Parathyroid adenoma (tissue), 2 donors: Measurements from ENCODE around the gene MAK.

ENCODE experiments used
- H2AFZ ChIP-seq: fragments of 300-600 bp; sonication (generic); one replicate; pipeline ENCODE4 v1.7.0; 2017; ENCODE audit warnings: antibody characterized with exemption, mild to moderate bottlenecking
- H3K27ac ChIP-seq: fragments of 300-600 bp; sonication (generic); one replicate; pipeline ENCODE4 v1.7.0; 2017
- H3K27me3 ChIP-seq: fragments of 300-600 bp; sonication (generic); one replicate; pipeline ENCODE4 v1.7.0; 2017; ENCODE audit warnings: low read length; ENCODE audit not compliant: control insufficient read depth, insufficient read depth
- H3K36me3 ChIP-seq: fragments of 300-600 bp; sonication (generic); one replicate; pipeline ENCODE4 v1.7.0; 2017; ENCODE audit warnings: low read length; ENCODE audit not compliant: control insufficient read depth, insufficient read depth
- H3K4me1 ChIP-seq: fragments of 300-600 bp; sonication (generic); one replicate; pipeline ENCODE4 v1.7.0; 2017; ENCODE audit warnings: control low read depth
- H3K4me2 ChIP-seq: fragments of 300-600 bp; sonication (generic); one replicate; pipeline ENCODE4 v1.7.0; 2017; ENCODE audit warnings: low read length
- H3K4me3 ChIP-seq: fragments of 300-600 bp; sonication (generic); one replicate; pipeline ENCODE4 v1.7.0; 2017; ENCODE audit warnings: low read depth, low read length
- H3K79me2 ChIP-seq: fragments of 300-600 bp; sonication (generic); one replicate; pipeline ENCODE4 v1.7.0; 2017; ENCODE audit warnings: control low read depth
- H3K9ac ChIP-seq: fragments of 300-600 bp; sonication (generic); one replicate; pipeline ENCODE4 v1.7.0; 2017; ENCODE audit warnings: mild to moderate bottlenecking
- H3K9me3 ChIP-seq: fragments of 300-600 bp; sonication (generic); one replicate; pipeline ENCODE4 v1.7.0; 2017; ENCODE audit warnings: low read length; ENCODE audit not compliant: control insufficient read depth
- CTCF ChIP-seq: fragments of 300-600 bp; sonication (generic); IDR thresholded peaks from one replicate; pipeline ENCODE4 v1.7.0; 2017; ENCODE audit warnings: antibody characterized with exemption, mild to moderate bottlenecking
- donor health status: primary hyperparathyroidism.

The MAK gene

GRCh38 chr6:10792101-10792500, 46.2 kb downstream of the MAK start:
- Histone ChIP-seq H3K79me2 (no peaks in the 10 kb centered on the region), H3K4me1 (no peaks in the 10 kb centered on the region), H3K4me3 (no peak overlapping the region), H3K27ac (no peak overlapping the region), H3K36me3 (no peaks in the 10 kb centered on the region), H3K9ac (no peak overlapping the region), H3K9me3 (no peaks in the 10 kb centered on the region), H2AFZ (no peak overlapping the region), H3K27me3 (no peaks in the 10 kb centered on the region), H3K4me2 (no peak overlapping the region)
- no peak for TF ChIP-seq CTCF

- H3K9ac ChIP-seq, result no peak overlapping the region
- H3K27me3 ChIP-seq, result no peaks in the 10 kb centered on the region
- H3K27ac ChIP-seq, result no peak overlapping the region
- H3K79me2 ChIP-seq, result no peaks in the 10 kb centered on the region
- no peak overlapping the region for H3K4me3 ChIP-seq
- H3K9me3 ChIP-seq, result no peaks in the 10 kb centered on the region
- H3K36me3 ChIP-seq, result no peaks in the 10 kb centered on the region
- TF ChIP-seq CTCF, result no peak
- H3K4me1 ChIP-seq, result no peaks in the 10 kb centered on the region
- no peak overlapping the region for H3K4me2 ChIP-seq
- H2AFZ ChIP-seq, result no peak overlapping the region
These were observed 46.7 kb downstream of the MAK start for GRCh38 chr6:10791673-10792072.

GRCh38 chr6:10779076-10779475, 59.3 kb downstream of the MAK start:
- H3K27ac ChIP-seq, result no peak overlapping the region
- no peak overlapping the region for H3K9ac ChIP-seq
- H3K27me3 ChIP-seq, result no peaks in the 10 kb centered on the region
- no peaks in the 10 kb centered on the region for H3K9me3 ChIP-seq
- H3K4me1 ChIP-seq, result no peaks in the 10 kb centered on the region
- no peak overlapping the region for H3K4me2 ChIP-seq
- peaks cover 2% of the 10 kb centered on the region for H3K79me2 ChIP-seq
- no peaks in the 10 kb centered on the region for H3K36me3 ChIP-seq
- TF ChIP-seq CTCF, result no peak
- no peak overlapping the region for H2AFZ ChIP-seq
- H3K4me3 ChIP-seq, result no peak overlapping the region

GRCh38 chr6:10778230-10778629, 60.1 kb downstream of the MAK start:
- no peak overlapping the region for H3K4me2 ChIP-seq
- no peaks in the 10 kb centered on the region for H3K9me3 ChIP-seq
- H3K4me1 ChIP-seq, result no peaks in the 10 kb centered on the region
- H3K27ac ChIP-seq, result no peak overlapping the region
- H3K27me3 ChIP-seq, result no peaks in the 10 kb centered on the region
- H3K9ac ChIP-seq, result no peak overlapping the region
- H3K79me2 ChIP-seq, result peaks cover 2% of the 10 kb centered on the region
- no peak for TF ChIP-seq CTCF
- H3K4me3 ChIP-seq, result no peak overlapping the region
- no peaks in the 10 kb centered on the region for H3K36me3 ChIP-seq
- no peak overlapping the region for H2AFZ ChIP-seq

GRCh38 chr6:10771371-10771894, 66.9 kb downstream of the MAK start:
- H3K79me2 ChIP-seq, result no peaks in the 10 kb centered on the region
- no peaks in the 10 kb centered on the region for H3K36me3 ChIP-seq
- no peaks in the 10 kb centered on the region for H3K4me1 ChIP-seq
- no peak overlapping the region for H3K9ac ChIP-seq
- no peak for TF ChIP-seq CTCF
- H3K4me2 ChIP-seq, result no peak overlapping the region
- H3K27ac ChIP-seq, result no peak overlapping the region
- H3K27me3 ChIP-seq, result no peaks in the 10 kb centered on the region
- H3K9me3 ChIP-seq, result no peaks in the 10 kb centered on the region
- H2AFZ ChIP-seq, result no peak overlapping the region
- H3K4me3 ChIP-seq, result no peak overlapping the region
